Measurements from ENCODE around the gene VPS41.

- TF ChIP-seq POLR2AphosphoS5 (IDR thresholded peaks at IDR 0.05; ENCODE audit: low read depth, low read length), result no peak
- TF ChIP-seq CTCF (IDR thresholded peaks at IDR 0.05), result no peak
- TF ChIP-seq USF2 (IDR thresholded peaks at IDR 0.05; ENCODE audit: borderline replicate concordance, low read depth, low read length), result no peak
- no peak for TF ChIP-seq SIN3A (IDR thresholded peaks at IDR 0.05; ENCODE audit: borderline replicate concordance, low read depth, low read length)
- TF ChIP-seq JUND (IDR thresholded peaks at IDR 0.05), result no peak
- no peak for TF ChIP-seq TAF1 (IDR thresholded peaks at IDR 0.05; ENCODE audit: borderline replicate concordance, low read depth, low read length)
These were observed 53.6 kb downstream of the VPS41 start for GRCh38 chr7:38855386-38855785.
